Breast epithelium (tissue), 4 donors: Measurements from ENCODE around the gene SH3BP4. TPM values are rescaled to one million over a fixed set of nuclear protein-coding genes. Genes with fewer than 3 reads are reported as not detected.

ENCODE experiments used
- DNase-seq, 2 donors: peaks; one replicate each; pipeline ENCODE4 v3.0.0-alpha.2; 2019; ENCODE audit warnings: low spot score in 2 of 2
- H3K27ac ChIP-seq, 2 donors: fragments of 200-600 bp; sonication (generic) in 1 of 2; one replicate each; pipeline ENCODE4 v1.5.1; 2016 to 2019; ENCODE audit warnings: mild to moderate bottlenecking in 1 of 2
- H3K27me3 ChIP-seq, 2 donors: fragments of 200-600 bp; sonication (generic) in 1 of 2; one replicate each; pipeline versions ENCODE4 v1.5.1 to v1.6.0; 2017 to 2019; ENCODE audit warnings: control low read depth in 1 of 2, mild to moderate bottlenecking in 1 of 2
- H3K36me3 ChIP-seq: fragments of 200-600 bp; one replicate; pipeline ENCODE4 v1.5.1; 2019
- H3K4me1 ChIP-seq, 2 donors: fragments of 200-600 bp; sonication (generic); one replicate each; pipeline ENCODE4 v1.5.1; 2016 to 2019; ENCODE audit warnings: control low read depth in 1 of 2
- H3K4me3 ChIP-seq, 3 donors: fragments of 200-600 bp; sonication (generic); 1 replicate in 2 of 3; 2 replicates in 1 of 3; pipeline ENCODE4 v1.5.1; 2016 to 2019; ENCODE audit warnings: mild to moderate bottlenecking in 3 of 3, moderate library complexity in 2 of 3
- H3K9me3 ChIP-seq, 2 donors: fragments of 200-600 bp; sonication (generic) in 1 of 2; one replicate each; pipeline ENCODE4 v1.5.1; 2016 to 2019; ENCODE audit warnings: control low read depth in 1 of 2
- POLR2A ChIP-seq: fragments of 450-650 bp; IDR thresholded peaks from one replicate; pipeline ENCODE4 v1.6.1; 2016; ENCODE audit warnings: antibody characterized with exemption, mild to moderate bottlenecking, moderate library complexity
- POLR2AphosphoS5 ChIP-seq, 3 donors: sonication (generic); formaldehyde crosslinking; IDR thresholded peaks; one replicate each; pipeline ENCODE4 v1.6.1; 2017; ENCODE audit warnings: antibody characterized with exemption in 3 of 3
- intact Hi-C: fragments of 100-400 bp; cut with DNase I; formaldehyde crosslinking; loops from one replicate; pipeline ENCODE4 v1.15.1; 2023; ENCODE audit warnings: low total_unique reads
- total RNA-seq, 3 donors: library from RNA; depleted of rRNA; stranded (reverse); fragments of >200 nt; gene quantifications; one replicate each; pipeline ENCODE4 v1.1.0, GENCODE V29; 2016
- TF ChIP-seq, protein P1 (sequence below), 3 donors: fragments of 450-650 bp; IDR thresholded peaks; one replicate each; pipeline ENCODE4 v1.5.1; 2016 to 2017; ENCODE audit warnings: antibody characterized with exemption in 3 of 3, mild to moderate bottlenecking in 3 of 3, moderate library complexity in 3 of 3

The SH3BP4 gene
- total RNA-seq, 3 donors from 2014 or later = 28.5 to 73.6 (median 44.2) TPM

DNA sequence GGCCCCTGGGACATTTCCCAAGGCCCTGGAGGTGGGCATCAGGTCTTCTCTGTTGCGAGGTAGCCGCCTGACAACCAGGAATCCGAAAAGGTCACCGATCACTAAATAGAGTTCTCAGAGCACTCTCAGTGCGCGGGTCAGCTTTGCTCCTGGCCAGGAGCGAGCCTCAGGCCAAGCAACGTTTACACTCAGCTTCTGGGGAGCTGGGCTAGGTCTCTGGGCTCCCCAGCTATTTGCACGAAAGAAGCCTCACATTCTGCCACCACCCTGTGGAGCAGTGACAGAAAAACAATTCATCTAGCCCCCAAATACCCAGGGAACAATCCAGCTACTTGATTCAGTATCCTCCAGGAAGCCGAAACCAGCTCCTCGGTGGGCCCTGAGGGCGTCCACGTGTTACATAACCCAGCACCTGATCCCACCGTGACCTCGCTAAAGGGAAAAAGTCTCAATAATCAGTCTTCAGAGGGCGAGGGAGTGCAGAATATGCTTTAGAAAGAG, 3.3 kb downstream of the SH3BP4 start:
- DNase-seq = no peak
- H3K4me3 ChIP-seq = peak overlapping the region in 2 of 3 donors; percentile 4 to 94
- no peaks in the 10 kb centered on the region for H3K36me3 ChIP-seq
- intact Hi-C loops = no loop called here
- no peaks in the 10 kb centered on the region for H3K9me3 ChIP-seq
- H3K27me3 ChIP-seq = no peaks in the 10 kb centered on the region
- H3K4me1 ChIP-seq = peaks cover 10 to 12% of the 10 kb centered on the region in 2 donors
- peak overlapping the region; percentile 91 to 94 for H3K27ac ChIP-seq
- TF ChIP-seq, protein P1, sequence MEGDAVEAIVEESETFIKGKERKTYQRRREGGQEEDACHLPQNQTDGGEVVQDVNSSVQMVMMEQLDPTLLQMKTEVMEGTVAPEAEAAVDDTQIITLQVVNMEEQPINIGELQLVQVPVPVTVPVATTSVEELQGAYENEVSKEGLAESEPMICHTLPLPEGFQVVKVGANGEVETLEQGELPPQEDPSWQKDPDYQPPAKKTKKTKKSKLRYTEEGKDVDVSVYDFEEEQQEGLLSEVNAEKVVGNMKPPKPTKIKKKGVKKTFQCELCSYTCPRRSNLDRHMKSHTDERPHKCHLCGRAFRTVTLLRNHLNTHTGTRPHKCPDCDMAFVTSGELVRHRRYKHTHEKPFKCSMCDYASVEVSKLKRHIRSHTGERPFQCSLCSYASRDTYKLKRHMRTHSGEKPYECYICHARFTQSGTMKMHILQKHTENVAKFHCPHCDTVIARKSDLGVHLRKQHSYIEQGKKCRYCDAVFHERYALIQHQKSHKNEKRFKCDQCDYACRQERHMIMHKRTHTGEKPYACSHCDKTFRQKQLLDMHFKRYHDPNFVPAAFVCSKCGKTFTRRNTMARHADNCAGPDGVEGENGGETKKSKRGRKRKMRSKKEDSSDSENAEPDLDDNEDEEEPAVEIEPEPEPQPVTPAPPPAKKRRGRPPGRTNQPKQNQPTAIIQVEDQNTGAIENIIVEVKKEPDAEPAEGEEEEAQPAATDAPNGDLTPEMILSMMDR (IDR thresholded peaks at IDR 0.05) = no peak
- TF ChIP-seq POLR2AphosphoS5 (IDR thresholded peaks at IDR 0.05) = no peak
- TF ChIP-seq POLR2A = no peak

DNA sequence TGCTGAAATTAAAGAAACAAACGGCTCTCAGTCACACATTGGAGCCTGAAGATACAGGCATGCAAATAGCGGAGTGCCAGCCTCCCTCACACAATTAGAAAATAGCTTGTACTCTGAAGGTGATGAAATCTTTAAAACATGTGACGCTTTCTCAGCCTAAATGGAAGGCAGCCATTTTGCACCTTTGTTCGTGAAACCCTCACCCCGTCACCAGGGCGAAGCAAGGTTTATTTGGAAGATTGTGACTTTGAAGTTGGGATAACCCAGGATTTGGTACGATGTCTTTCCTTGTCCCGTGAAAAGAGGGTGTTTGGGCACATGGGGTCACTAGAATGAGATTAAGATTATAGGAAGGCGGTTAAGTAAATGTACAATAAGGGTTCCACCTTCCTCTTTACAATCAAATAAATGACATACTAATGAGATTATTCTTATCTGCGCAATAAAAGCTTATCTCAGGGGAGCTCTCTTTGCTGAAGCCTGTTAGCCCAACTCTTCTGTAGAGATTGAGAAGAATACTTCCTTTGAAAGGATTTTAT, 4.2 kb downstream of the SH3BP4 start:
- H3K27ac ChIP-seq = no peak overlapping the region
- H3K36me3 ChIP-seq = no peaks in the 10 kb centered on the region
- no peaks in the 10 kb centered on the region for H3K27me3 ChIP-seq
- intact Hi-C loops = no loop called here
- no peak overlapping the region for H3K4me3 ChIP-seq
- no peak for TF ChIP-seq POLR2A
- TF ChIP-seq, protein P1 (IDR thresholded peaks at IDR 0.05) = no peak
- TF ChIP-seq POLR2AphosphoS5 (IDR thresholded peaks at IDR 0.05) = no peak
- no peak for DNase-seq
- no peaks in the 10 kb centered on the region for H3K9me3 ChIP-seq
- peaks cover 10 to 12% of the 10 kb centered on the region in 2 donors for H3K4me1 ChIP-seq

DNA sequence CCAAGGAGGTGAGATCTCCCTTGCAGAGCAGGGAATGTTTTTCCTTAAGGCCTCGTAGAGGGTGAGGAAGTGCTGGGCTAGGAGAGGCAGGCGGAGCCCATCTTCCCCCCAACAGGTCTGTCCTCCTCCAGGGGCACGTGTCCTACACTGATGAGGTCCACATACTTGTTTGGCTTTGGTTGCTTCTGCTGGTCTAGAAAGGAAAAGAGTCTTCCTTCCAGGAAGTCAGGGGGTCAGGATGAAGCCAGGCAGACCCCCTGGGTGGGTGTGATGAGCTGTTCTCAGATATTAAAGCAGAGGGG, 6.0 kb downstream of the SH3BP4 start:
- intact Hi-C loops = no loop called here
- Histone ChIP-seq H3K4me1 (peaks cover 10 to 12% of the 10 kb centered on the region in 2 donors), H3K27ac (no peak overlapping the region), H3K4me3 (no peak overlapping the region), H3K36me3 (no peaks in the 10 kb centered on the region), H3K27me3 (no peaks in the 10 kb centered on the region), H3K9me3 (no peaks in the 10 kb centered on the region)
- no peak for TF ChIP-seq POLR2A
- TF ChIP-seq POLR2AphosphoS5 (IDR thresholded peaks at IDR 0.05) = no peak
- no peak for DNase-seq

DNA sequence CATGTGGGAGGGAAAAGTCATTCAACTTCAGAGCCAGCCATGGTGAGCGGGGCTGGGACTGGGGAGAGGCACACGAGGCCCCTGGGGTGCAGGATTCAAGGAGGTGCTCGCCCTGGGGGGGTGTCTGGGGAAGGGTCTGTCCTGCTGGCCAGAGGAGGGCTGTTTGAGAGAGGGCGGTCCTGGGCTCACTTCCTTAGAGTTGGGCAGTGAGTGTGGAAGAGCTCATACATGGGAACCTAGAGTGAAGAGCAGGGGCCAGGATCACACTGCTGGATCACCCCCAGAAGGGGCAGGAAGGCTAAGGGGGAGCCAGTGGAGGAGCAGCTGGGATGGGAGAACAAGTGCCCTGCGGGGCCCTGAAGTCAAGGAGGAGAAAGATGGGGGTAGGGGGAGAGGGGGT, 6.5 kb downstream of the SH3BP4 start:
- Histone ChIP-seq H3K4me3 (no peak overlapping the region), H3K36me3 (no peaks in the 10 kb centered on the region), H3K9me3 (no peaks in the 10 kb centered on the region), H3K4me1 (peaks cover 10 to 11% of the 10 kb centered on the region in 2 donors), H3K27me3 (no peaks in the 10 kb centered on the region), H3K27ac (no peak overlapping the region)
- DNase-seq = peak in 1 of 2 donors; percentile 49
- no peak for TF ChIP-seq POLR2AphosphoS5 (IDR thresholded peaks at IDR 0.05)
- TF ChIP-seq POLR2A = no peak
- TF ChIP-seq, protein P1 (IDR thresholded peaks at IDR 0.05) = no peak
- intact Hi-C loops = no loop called here

DNA sequence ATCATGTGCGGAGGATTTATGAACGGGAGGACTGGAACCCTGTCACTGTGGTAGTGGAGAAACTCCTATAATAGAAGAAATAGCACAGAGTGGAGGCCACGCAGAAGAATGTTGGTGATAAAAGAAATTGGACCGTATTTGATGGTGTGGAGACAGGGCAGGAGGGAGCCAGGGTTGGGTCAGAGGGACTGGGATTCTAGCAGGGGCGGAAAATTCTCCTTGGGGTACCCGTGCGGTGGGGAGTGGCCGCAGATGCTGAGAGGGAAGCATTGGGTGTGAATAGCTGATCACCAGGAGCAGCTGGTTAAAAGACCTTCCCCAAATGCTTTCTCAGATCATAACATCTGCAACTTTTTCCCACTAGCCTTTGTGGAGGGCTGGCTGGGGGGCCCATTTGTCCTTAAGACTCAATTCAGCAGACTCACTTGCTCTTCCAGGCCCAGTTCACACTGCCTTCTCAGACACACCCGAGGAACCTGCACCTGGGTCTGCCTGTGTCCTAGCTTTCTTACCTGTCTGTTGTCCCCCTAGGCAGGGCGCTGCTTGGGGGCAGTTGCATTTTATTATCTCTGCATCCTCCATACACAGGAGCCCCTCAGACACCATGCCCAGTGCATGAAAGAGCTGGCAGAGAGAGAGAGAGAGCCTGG, 7.1 kb downstream of the SH3BP4 start:
- no peaks in the 10 kb centered on the region for H3K9me3 ChIP-seq
- no peak for TF ChIP-seq POLR2A
- no peak for TF ChIP-seq POLR2AphosphoS5 (IDR thresholded peaks at IDR 0.05)
- TF ChIP-seq, protein P1 (IDR thresholded peaks at IDR 0.05) = no peak
- no peak overlapping the region for H3K27ac ChIP-seq
- no peaks in the 10 kb centered on the region for H3K27me3 ChIP-seq
- H3K4me3 ChIP-seq = no peak overlapping the region
- peak in 1 of 2 donors; percentile 47 for DNase-seq
- H3K36me3 ChIP-seq = no peaks in the 10 kb centered on the region
- H3K4me1 ChIP-seq = peaks cover 6 to 16% of the 10 kb centered on the region in 2 donors
- intact Hi-C loops = no loop called here
